ENCODE results near the gene CREB3L1. TPM values are rescaled to one million over a fixed set of nuclear protein-coding genes. Genes with fewer than 3 reads are reported as not detected.

CREB3L1 gene
- total and polyA plus RNA-seq, 7 donors: 0.66 to 63.1 (median 7.2) TPM

DNA sequence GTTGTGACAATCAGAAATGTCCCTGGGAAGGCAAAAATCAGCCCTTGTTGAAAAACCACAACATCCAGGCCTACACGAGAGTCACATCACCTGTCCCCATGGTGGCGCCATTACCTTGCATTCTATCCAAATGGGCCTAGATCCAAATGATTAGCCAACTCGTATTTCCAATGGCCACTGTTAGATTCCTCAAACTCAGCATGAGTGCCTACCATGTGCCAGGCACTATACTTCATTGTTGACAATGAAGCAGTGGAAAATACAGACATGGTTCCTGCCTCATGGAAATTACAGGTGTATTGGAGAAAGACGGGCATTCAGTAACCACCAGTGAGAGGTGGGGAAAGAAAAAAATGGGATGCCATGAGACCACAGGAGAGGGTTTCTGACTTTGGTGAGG is 29.8 kb upstream of the CREB3L1 start:
- WGBS, 2 donors: 33 to 61% methylated on average over 4 of the region's 4 CpGs
- no peak overlapping the region for H3K27ac ChIP-seq
- H3K9me3 ChIP-seq: no peaks in the 10 kb centered on the region

DNA sequence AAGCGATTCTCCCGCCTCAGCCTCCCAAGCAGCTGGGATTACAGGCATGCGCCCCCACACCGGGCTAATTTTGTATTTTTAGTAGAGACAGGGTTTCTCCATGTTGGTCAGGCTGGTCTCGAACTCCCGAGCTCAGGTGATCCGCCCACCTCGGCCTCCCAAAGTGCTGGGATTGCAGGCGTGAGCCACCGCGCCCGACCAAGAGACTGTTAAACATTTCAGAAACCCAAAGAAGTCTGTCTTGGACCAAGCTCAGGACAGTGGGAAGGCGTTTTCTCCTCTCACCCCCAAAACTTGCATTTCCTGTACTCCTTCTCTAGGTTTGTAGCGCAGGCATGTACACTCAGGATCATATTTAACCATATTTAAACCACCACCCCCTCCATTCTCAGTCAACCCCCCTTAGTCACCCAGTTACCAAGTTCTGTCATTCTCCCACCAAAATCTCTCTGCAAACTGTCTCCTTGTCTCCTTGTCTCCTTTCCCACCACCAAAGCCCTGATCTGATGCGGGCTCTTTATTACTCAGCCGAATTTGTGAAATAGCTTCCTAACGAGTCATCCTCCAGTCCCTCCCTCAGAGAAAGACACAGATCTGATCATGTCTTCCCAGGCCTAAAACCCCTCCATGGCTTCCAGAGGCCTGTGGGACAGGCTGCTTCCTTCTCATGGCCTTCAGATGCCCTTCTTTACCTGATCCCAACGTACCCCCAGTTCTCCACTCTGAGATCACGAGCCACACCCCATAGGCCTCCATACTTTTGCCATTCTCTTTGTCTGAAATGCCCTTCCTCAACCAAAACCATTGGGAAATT is 29.0 kb upstream of the CREB3L1 start:
- no peaks in the 10 kb centered on the region for H3K36me3 ChIP-seq
- no peak overlapping the region for H3K4me3 ChIP-seq
- no peaks in the 10 kb centered on the region for H3K27me3 ChIP-seq
- DNase-seq: no peak
- H3K4me1 ChIP-seq: peaks cover 0 to 24% (median 0%) of the 10 kb centered on the region in 4 donors
- TF ChIP-seq, protein P1, sequence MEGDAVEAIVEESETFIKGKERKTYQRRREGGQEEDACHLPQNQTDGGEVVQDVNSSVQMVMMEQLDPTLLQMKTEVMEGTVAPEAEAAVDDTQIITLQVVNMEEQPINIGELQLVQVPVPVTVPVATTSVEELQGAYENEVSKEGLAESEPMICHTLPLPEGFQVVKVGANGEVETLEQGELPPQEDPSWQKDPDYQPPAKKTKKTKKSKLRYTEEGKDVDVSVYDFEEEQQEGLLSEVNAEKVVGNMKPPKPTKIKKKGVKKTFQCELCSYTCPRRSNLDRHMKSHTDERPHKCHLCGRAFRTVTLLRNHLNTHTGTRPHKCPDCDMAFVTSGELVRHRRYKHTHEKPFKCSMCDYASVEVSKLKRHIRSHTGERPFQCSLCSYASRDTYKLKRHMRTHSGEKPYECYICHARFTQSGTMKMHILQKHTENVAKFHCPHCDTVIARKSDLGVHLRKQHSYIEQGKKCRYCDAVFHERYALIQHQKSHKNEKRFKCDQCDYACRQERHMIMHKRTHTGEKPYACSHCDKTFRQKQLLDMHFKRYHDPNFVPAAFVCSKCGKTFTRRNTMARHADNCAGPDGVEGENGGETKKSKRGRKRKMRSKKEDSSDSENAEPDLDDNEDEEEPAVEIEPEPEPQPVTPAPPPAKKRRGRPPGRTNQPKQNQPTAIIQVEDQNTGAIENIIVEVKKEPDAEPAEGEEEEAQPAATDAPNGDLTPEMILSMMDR (IDR thresholded peaks at IDR 0.05): no peak
- TF ChIP-seq EP300 (IDR thresholded peaks at IDR 0.05) (no peak), POLR2AphosphoS5 (IDR thresholded peaks at IDR 0.05) (no peak), POLR2A (IDR thresholded peaks at IDR 0.05) (no peak)
- 81 to 90% methylated on average over 19 of the region's 19 CpGs for WGBS, 2 donors
- peak overlapping the region in 1 of 4 donors; percentile 52 for H3K27ac ChIP-seq
- intact Hi-C loops (cut with DNase I): no loop called here
- H3K9me3 ChIP-seq: no peaks in the 10 kb centered on the region

More for the DNA sequence above, 29.8 kb upstream of the CREB3L1 start:
- H3K36me3 ChIP-seq: no peaks in the 10 kb centered on the region
- H3K27me3 ChIP-seq: no peaks in the 10 kb centered on the region
- TF ChIP-seq EP300 (IDR thresholded peaks at IDR 0.05) (no peak), POLR2AphosphoS5 (IDR thresholded peaks at IDR 0.05) (no peak), POLR2A (IDR thresholded peaks at IDR 0.05) (no peak)
- TF ChIP-seq, protein P1 (IDR thresholded peaks at IDR 0.05): peak in 1 of 4 experiments; percentile 14
- intact Hi-C loops (cut with DNase I): no loop called here
- peaks cover 0 to 30% (median 5%) of the 10 kb centered on the region in 4 donors for H3K4me1 ChIP-seq
- no peak for DNase-seq
- no peak overlapping the region for H3K4me3 ChIP-seq

DNA sequence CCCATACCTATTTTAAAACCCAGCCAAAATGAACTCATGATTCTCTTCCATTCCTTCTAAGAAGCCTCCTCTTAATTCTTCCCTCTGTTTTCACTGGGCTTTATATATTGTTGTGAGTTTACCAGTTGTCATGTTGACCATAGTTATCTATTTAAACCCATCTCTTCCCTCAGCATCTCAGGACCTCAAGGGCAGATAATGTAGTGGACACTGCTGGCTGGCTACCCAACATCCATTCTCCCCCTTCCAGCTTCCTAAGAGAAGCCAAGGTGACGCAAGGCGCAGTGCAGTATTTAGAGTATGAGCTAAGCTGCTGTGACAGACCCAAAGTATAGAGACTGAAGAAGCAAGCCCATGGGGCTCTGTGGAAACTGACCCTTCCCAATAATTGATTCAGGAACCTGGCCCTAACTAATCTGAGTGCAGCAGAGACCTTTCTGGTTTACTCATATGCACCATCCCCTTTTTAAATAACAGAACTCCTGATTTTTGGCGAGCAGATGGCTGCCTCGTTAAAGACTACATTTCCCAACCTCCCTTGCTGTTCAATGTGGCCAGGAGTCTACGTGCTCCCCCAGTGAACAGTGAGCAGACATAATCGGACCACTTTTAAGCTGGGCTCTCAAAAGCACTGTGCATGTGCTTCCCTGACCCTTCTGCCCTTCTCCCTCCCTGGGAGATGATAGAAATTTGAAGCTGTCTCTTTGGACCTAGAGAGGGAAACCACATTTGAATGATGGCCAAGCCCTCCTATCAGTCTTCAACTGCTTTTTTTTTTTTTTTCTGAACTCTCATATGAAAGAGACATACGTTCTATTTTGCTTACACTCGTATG is 28.1 kb upstream of the CREB3L1 start:
- WGBS, 2 donors: 68 to 86% methylated on average over 8 of the region's 8 CpGs

DNA sequence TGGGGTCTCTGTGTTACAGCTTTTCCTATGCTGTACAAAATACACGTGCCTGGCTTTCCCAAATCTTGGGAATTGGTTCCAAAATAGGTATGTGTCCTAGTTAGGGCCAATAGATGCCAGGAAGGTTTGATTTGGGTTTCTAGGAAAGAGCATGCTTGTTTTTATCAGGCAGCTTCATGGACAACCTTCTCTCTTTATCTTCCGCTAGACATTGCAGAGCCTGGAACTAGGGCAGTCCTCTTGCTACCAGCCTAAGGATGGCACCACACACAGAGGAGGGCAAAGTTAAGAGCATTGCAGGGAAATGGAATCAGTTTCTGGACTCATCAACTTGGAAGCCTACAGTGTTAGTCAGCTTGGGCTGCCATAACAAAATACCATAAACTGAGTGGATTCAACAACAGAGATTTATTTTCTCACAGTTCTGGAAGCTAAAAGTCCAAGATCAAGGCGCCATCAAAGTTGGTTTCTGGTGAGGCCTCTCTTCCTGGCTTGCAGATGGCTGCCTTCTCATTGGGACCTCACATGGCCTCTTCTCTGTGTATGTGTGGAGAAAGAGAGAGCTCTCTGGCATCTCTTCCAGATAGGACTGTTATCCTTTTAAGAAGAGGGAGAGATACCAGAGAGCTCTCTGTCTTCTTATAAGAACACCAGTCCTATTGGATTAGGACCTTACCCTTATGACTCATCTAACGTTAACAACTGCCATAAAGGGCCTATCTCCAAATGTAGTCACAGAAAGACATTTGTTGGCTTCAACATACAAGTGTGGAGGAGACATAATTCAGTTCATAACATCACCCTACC is 27.3 kb upstream of the CREB3L1 start:
- Histone ChIP-seq H3K27ac (peak overlapping the region in 1 of 4 donors; percentile 41), H3K27me3 (no peaks in the 10 kb centered on the region), H3K36me3 (no peaks in the 10 kb centered on the region), H3K4me1 (peaks cover 0 to 19% (median 0%) of the 10 kb centered on the region in 4 donors), H3K4me3 (no peak overlapping the region), H3K9me3 (no peaks in the 10 kb centered on the region)
- no peak for DNase-seq
- TF ChIP-seq POLR2A (IDR thresholded peaks at IDR 0.05) (no peak), EP300 (IDR thresholded peaks at IDR 0.05) (no peak), POLR2AphosphoS5 (IDR thresholded peaks at IDR 0.05) (no peak)
- TF ChIP-seq, protein P1 (IDR thresholded peaks at IDR 0.05): no peak
- WGBS, 2 donors: 74 to 83% methylated on average over 4 of the region's 4 CpGs
- intact Hi-C loops (cut with DNase I): no loop called here

More for the DNA sequence above, 28.1 kb upstream of the CREB3L1 start:
- H3K36me3 ChIP-seq: no peaks in the 10 kb centered on the region
- H3K4me1 ChIP-seq: peaks cover 0 to 19% (median 0%) of the 10 kb centered on the region in 4 donors
- H3K4me3 ChIP-seq: no peak overlapping the region
- TF ChIP-seq POLR2A (IDR thresholded peaks at IDR 0.05): no peak
- TF ChIP-seq, protein P1 (IDR thresholded peaks at IDR 0.05): no peak
- TF ChIP-seq POLR2AphosphoS5 (IDR thresholded peaks at IDR 0.05): no peak
- TF ChIP-seq EP300 (IDR thresholded peaks at IDR 0.05): no peak
- peak overlapping the region in 1 of 4 donors; percentile 52 for H3K27ac ChIP-seq
- DNase-seq: no peak
- no peaks in the 10 kb centered on the region for H3K27me3 ChIP-seq
- intact Hi-C loops (cut with DNase I): no loop called here
- H3K9me3 ChIP-seq: no peaks in the 10 kb centered on the region

Measured in sigmoid colon (tissue), 7 donors.